ENCODE data around the gene CTSS.

GRCh38 chr1:150763018-150763417, 2.6 kb downstream of the CTSS start:
- TF ChIP-seq ZNF274 (IDR thresholded peaks at IDR 0.05; ENCODE audit: low read depth, low read length) = no peak
- TF ChIP-seq YY1 (IDR thresholded peaks at IDR 0.05; ENCODE audit: insufficient read depth, insufficient read length) = no peak

All from NT2/D1 (cell line).